Cardiac septum (tissue), 1 donor: ENCODE data around the gene RAPGEF5. TPM values are rescaled to one million over a fixed set of nuclear protein-coding genes. Genes with fewer than 3 reads are reported as not detected.

Experiments
- DNase-seq: peaks from one replicate; pipeline ENCODE4 v3.0.0-alpha.2; 2020; ENCODE audit warnings: low spot score
- intact Hi-C: fragments of 100-400 bp; cut with DNase I; formaldehyde crosslinking; loops from one replicate; pipeline ENCODE4 v1.14.0; 2022
- total RNA-seq: library from RNA; stranded (reverse); fragmentation: NEBNext Ultra II Directional; extraction: Animal tissue kit (Norgen Biotek cat#: 25700); gene quantifications from one replicate; pipeline ENCODE4 v1.2.1, GENCODE V29; 2021
- donor health status: DM: no; HTN: no; CAD: no.

The RAPGEF5 gene
- total RNA-seq, 1 donor from 2014 or later: 22.4 TPM

DNA sequence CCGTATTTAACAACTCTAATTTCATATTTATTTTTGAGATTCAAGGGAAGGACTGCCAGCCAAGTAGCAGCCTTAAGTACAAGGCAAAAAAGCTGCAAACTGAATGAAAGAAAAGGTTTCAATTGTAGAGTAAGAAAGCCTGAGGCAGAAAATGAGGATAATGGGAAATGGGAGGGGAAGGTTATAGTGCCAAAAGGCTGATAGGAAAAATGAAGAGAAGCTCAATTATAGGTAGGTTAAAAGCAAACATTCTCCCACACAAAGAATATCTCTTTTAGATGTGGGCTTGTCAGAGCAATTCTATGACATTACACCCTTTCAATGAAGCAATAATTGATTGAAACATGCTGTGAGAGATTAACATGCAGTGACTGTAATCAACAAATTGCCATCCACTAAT lies 175.3 kb downstream of the RAPGEF5 start:
- DNase-seq: no peak
- intact Hi-C loops: no loop called here

DNA sequence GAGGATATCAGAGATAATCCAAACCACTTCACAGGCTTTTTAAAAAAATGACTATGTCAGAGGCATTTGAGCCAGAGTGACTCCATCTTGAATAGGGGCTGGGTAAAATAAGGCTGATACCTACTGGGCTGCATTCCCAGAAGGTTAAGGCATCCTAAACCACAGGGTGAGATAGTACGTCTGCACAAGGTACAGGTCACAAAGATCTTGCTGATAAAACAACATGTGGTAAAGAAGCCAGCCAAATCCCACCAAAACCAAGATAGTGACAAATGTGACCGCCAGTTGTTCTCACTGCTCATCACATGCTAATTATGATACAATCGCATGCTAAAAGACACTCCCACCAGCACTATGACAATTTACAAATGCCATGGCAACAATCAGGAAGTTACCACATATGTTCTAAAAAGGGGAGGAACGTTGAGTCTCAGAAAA lies 177.5 kb downstream of the RAPGEF5 start:
- no peak for DNase-seq
- intact Hi-C loops: no loop called here

DNA sequence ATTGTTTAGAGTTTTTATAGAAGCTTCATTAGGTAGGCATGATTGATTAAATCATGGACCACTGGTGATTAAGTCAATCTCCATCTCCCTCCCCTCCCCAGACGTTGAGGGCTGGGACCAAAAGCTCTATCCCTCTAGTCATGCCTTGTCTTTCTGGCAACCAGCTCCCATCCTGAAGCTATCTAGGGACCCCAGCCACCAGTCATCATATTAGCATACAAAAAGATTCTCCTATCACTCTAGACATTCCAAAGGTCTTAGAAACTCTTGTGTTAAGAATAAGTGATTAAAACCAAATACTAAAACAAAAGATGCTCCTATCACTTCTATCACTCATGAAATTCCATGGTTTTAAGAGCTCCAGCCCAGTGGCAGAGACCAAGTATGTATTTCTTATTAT lies 178.2 kb downstream of the RAPGEF5 start:
- intact Hi-C loops: no loop called here
- no peak for DNase-seq

DNA sequence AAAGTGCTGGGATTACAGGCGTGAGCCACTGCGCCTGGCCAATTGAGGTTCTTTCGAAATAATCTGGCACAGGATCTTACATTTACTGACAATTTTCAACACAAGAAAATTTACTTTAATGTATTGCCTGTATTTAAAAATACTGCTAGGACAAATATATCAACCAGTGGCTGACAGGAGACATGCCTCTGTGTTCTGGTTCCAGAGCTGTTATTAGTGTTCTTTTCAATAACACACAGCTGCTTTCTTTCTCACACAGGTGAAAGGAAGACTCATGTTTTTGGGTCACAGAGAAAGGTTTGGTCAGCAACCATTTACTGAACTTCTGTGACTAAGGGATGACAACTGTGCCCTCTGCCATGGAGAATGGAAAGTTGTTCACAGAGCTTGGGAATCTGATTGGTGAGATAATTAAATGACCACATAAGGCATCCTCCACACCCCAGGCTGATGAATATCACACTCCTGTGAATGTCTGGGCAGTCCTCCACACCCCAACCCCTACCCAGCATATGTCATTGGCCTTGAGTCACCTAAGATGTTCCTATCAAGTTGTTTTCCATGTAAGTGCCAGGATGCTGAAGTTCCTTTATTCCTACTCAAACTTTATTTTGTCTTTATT lies 180.1 kb downstream of the RAPGEF5 start:
- no peak for DNase-seq
- intact Hi-C loops: no loop called here

- intact Hi-C loops: no loop called here
- DNase-seq: no peak
Measured at GRCh38 chr7:22174574-22174953, 182.4 kb downstream of the RAPGEF5 start.

GRCh38 chr7:22173685-22174573 lies 183.0 kb downstream of the RAPGEF5 start:
- no peak for DNase-seq
- intact Hi-C loops: no loop called here

- intact Hi-C loops: no loop called here
- DNase-seq: no peak
Measured at GRCh38 chr7:22168129-22168634, 188.8 kb downstream of the RAPGEF5 start.

DNA sequence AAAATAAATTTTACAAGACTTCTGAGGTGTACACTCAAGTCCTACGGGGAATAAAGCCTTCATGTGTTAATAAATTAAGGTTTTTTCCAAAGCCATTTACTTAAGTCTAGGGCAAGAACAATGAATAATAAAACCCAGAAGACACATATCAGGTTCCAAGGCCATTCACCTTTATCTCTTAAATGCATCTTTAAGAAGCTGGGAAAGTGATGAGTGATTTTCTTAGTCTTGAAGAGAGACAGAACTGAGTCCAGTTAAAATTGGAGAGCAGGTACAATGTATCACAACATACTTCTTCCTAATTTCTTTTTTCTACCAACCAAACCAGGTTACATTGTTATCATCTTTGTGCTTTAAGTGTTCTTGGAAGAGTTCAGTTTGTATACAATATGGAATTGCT lies 189.5 kb downstream of the RAPGEF5 start:
- DNase-seq: no peak
- intact Hi-C loops: no loop called here

DNA sequence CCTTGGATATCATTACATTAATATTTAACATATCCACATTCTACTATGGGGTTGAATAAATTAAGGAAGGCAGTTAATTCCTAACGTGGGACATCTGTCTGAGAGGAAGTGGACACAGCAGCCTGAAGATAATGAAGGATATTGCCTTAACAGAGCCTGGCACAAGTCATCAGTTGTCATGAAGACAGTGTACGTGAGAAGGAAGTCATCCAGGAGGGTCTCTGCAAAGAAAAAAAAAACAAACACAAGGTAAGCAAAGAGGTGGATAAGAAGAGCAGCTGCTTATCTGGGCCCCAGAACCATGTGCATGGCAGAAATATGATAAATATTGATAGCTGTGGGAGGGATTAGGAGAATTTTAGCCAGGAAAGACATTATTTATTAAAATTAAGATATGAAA lies 190.0 kb downstream of the RAPGEF5 start:
- intact Hi-C loops: no loop called here
- no peak for DNase-seq

- intact Hi-C loops: no loop called here
- no peak for DNase-seq
Measured at GRCh38 chr7:22159341-22159740, 197.6 kb downstream of the RAPGEF5 start.

DNA sequence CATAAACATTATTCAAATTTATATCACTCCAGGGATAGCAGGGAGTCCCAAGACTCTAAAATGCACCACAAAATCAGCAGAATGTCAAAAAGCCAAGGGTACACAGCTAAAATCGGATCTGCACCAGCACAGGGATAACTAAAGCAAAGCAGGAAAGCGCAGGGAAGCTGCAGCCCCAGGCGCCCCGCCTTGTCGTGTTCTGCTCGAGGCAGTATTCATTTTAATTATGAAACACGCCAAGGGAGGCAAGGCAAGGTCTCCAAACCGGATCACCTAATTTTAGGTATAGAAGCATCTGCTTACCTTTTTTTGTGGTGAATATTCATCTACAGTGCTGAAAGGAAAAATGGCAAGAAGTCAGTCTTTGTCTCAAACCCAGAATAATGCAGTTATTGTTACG lies 199.4 kb downstream of the RAPGEF5 start:
- intact Hi-C loops: loop anchor here (2.0 kb wide), 1 partner anchor 29 kb away; no protein-coding TSS in a partner anchor
- no peak for DNase-seq

DNA sequence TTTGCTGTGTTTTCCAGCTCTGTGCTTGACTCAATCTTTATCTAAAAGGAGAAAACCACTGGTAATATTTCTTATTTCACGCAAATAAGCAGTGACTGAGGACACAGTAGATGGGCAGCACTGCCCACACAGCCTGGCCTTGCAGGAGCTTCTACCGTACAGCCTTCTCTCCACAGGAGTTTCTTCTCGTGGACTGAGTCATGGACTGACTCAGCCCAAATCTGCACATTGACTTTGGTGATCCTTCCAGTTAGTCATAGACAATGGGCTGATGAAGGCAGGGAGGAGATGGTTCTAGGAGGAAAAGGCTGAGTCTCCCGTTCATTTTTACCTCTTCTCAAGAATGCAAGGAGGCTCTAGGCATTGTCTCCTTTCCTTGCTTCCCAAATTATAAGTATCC lies 200.7 kb downstream of the RAPGEF5 start:
- DNase-seq: no peak
- intact Hi-C loops: loop anchor here (2.0 kb wide), 1 partner anchor 27 kb away; no protein-coding TSS in a partner anchor

- intact Hi-C loops: no loop called here
- DNase-seq: no peak
Measured at GRCh38 chr7:22154143-22154529, 202.8 kb downstream of the RAPGEF5 start.

DNA sequence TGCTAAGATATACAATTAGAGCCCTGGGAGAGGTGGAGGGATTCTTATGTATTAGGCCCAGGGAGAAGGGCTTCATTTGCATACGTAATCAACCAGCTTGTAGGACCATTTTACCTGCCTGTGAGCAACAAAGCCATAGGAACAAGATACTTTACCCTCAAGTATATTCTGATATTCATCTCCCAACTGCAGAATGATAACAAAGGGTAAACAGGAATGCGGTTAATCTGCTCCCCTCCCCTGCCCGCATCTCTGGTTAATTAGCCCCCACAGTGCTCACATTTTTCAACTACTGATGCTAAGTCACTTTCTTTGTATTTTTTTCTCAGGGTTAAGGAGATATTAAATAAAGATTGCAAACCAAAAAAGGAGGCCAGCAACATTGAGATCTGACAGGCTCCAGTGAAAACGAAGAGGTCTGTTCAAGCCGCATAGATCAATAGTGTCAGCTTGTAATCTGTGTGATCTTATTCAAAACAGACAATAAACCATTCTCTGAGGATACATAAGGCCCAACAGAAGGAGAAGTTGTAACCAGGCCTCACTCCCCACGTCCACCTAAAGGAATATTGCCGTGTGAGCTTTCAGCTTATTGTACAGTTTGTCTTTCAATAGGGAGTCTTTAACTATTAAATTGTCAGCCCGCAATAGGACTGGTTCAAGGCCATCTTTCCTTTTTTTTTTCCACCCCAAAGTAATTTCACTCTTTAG lies 203.4 kb downstream of the RAPGEF5 start:
- intact Hi-C loops: no loop called here
- DNase-seq: no peak

DNA sequence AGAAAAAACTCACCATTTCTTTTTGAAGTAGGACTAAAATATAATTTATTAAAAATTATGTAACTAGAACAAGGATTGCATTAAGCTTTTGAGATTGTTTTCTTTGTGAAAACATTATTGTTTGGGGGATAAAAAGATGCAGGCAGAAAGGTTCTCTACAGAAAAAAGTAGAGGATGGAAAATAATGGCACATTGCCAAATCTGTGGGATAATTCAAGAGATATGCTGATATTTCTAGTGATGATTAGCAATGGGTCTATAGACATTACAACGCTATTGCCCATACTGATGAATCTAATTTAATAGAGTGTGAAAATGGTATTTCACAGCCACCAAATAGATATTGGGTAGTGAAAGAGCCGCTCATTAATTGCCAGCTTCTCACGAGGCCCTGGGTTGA lies 204.3 kb downstream of the RAPGEF5 start:
- DNase-seq: no peak
- intact Hi-C loops: no loop called here

- no peak for DNase-seq
- intact Hi-C loops: no loop called here
Measured at GRCh38 chr7:22151901-22152300, 205.1 kb downstream of the RAPGEF5 start.

GRCh38 chr7:22150221-22150620 lies 206.7 kb downstream of the RAPGEF5 start:
- intact Hi-C loops: no loop called here
- no peak for DNase-seq

GRCh38 chr7:22147868-22148267 lies 209.1 kb downstream of the RAPGEF5 start:
- intact Hi-C loops: no loop called here
- no peak for DNase-seq

DNA sequence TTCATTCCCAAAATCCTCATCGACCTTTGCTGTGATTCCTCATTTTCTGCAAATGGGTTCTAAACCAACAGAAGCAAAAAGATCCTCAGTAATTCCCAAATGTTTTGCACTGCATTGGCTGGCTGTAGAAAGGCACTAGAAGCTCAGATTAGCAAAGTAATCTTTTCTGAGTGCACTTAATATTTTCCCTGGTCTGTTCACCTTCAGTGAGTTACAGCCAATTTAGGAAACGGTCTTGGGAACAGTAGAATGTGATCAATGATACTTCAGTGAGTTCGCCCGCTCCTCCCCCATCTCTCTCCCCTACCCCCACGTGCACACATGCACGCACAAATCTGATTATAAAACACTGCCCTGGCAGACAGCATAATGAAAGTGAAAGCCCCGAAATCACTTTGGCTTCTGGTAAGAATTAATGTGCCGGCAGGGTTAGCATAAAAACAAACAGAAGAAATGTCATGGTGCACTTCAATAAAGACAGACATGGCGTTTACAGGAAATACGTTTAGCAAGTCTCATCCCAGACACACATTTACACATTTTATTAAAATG lies 209.9 kb downstream of the RAPGEF5 start:
- intact Hi-C loops: no loop called here
- DNase-seq: no peak

- DNase-seq: no peak
- intact Hi-C loops: no loop called here
Measured at GRCh38 chr7:22144950-22145349, 212.0 kb downstream of the RAPGEF5 start.
